GM18873 (cell line): ENCODE measurements around the gene NAPB.

ENCODE experiments used
- ATAC-seq: cut with Tn5 transposase; IDR thresholded peaks from one replicate; pipeline ENCODE4 v1.9.1; 2021; ENCODE audit warnings: mild to moderate bottlenecking, moderate library complexity, moderate number of reproducible peaks; ENCODE audit not compliant: unreplicated experiment, low FRiP score

NAPB gene

GRCh38 chr20:23408957-23409356 is 12.3 kb downstream of the NAPB start:
- ATAC-seq = no peak

- peak; percentile 70 for ATAC-seq
These were observed 13.4 kb downstream of the NAPB start for GRCh38 chr20:23407781-23408464.

GRCh38 chr20:23406880-23407279 is 14.4 kb downstream of the NAPB start:
- ATAC-seq = no peak

GRCh38 chr20:23404196-23404595 is 17.1 kb downstream of the NAPB start:
- no peak for ATAC-seq

- no peak for ATAC-seq
These were observed 17.5 kb downstream of the NAPB start for GRCh38 chr20:23403751-23404150.

GRCh38 chr20:23401051-23401450 is 20.2 kb downstream of the NAPB start:
- ATAC-seq = no peak

- no peak for ATAC-seq
These were observed 21.6 kb downstream of the NAPB start for GRCh38 chr20:23399568-23400241.

- ATAC-seq = no peak
These were observed 23.3 kb downstream of the NAPB start for GRCh38 chr20:23397961-23398360.

GRCh38 chr20:23396950-23397627 is 24.2 kb downstream of the NAPB start:
- ATAC-seq = no peak

- ATAC-seq = no peak
These were observed 27.1 kb downstream of the NAPB start for GRCh38 chr20:23393996-23394775.

- no peak for ATAC-seq
These were observed 29.5 kb downstream of the NAPB start for GRCh38 chr20:23391707-23392310.

GRCh38 chr20:23390091-23390774 is 31.1 kb downstream of the NAPB start:
- ATAC-seq = no peak

- no peak for ATAC-seq
These were observed 34.2 kb downstream of the NAPB start for GRCh38 chr20:23387118-23387443.

- ATAC-seq = no peak
These were observed 34.8 kb downstream of the NAPB start for GRCh38 chr20:23386304-23387117.

GRCh38 chr20:23381876-23382275 is 39.4 kb downstream of the NAPB start:
- ATAC-seq = no peak

GRCh38 chr20:23379772-23380171 is 41.5 kb downstream of the NAPB start:
- no peak for ATAC-seq

GRCh38 chr20:23375827-23376226 is 45.5 kb downstream of the NAPB start:
- ATAC-seq = no peak

GRCh38 chr20:23374441-23374840 is 46.8 kb downstream of the NAPB start:
- no peak for ATAC-seq

- ATAC-seq = no peak
These were observed 49.8 kb downstream of the NAPB start for GRCh38 chr20:23371496-23371895.
